H9 (cell line): ENCODE data around the gene MED28. TPM values are rescaled to one million over a fixed set of nuclear protein-coding genes. Genes with fewer than 3 reads are reported as not detected.
A peak's percentile ranks its signal among the peaks of the same experiment; 100 is the strongest.
"Not testable (repeated sequence)": the region's sequence is repeated elsewhere in the genome, so short reads cannot be mapped to it uniquely, and the experiment has no call there.

Experiments used
- DNase-seq: peaks from one replicate; pipeline ENCODE4 v3.0.0-alpha.2; 2017
- H2AFZ ChIP-seq: one replicate; pipeline ENCODE4 v1.6.1; 2013; ENCODE audit warnings: mild to moderate bottlenecking, low read length, control low read depth, moderate library complexity
- H2AK5ac ChIP-seq: 2 replicates; pipeline ENCODE4 v1.6.1; 2013; ENCODE audit warnings: low read length, control low read depth, mixed read lengths; ENCODE audit not compliant: insufficient read length
- H2BK120ac ChIP-seq: one replicate; pipeline ENCODE4 v1.6.1; 2013; ENCODE audit warnings: low read depth, mild to moderate bottlenecking, low read length, control low read depth, inconsistent platforms; ENCODE audit not compliant: poor library complexity, severe bottlenecking
- H2BK12ac ChIP-seq: 2 replicates; pipeline ENCODE4 v1.6.1; 2013; ENCODE audit warnings: low read length, control low read depth, mixed read lengths, low read depth; ENCODE audit not compliant: insufficient read length
- H2BK15ac ChIP-seq: 2 replicates; pipeline ENCODE4 v1.6.1; 2013; ENCODE audit warnings: low read depth, low read length, control low read depth
- H2BK20ac ChIP-seq: one replicate; pipeline ENCODE4 v1.6.1; 2013; ENCODE audit warnings: low read depth, mild to moderate bottlenecking, low read length, control low read depth, inconsistent platforms; ENCODE audit not compliant: poor library complexity, severe bottlenecking
- H2BK5ac ChIP-seq: 2 replicates; pipeline ENCODE4 v1.6.1; 2013; ENCODE audit warnings: low read length, control low read depth, mixed read lengths; ENCODE audit not compliant: insufficient read length
- H3K14ac ChIP-seq: 2 replicates; pipeline ENCODE4 v1.6.1; 2013; ENCODE audit warnings: low read length, control low read depth; ENCODE audit not compliant: insufficient read depth
- H3K18ac ChIP-seq: 2 replicates; pipeline ENCODE4 v1.6.1; 2013; ENCODE audit warnings: low read depth, mild to moderate bottlenecking, mixed read lengths, low read length, control low read depth; ENCODE audit not compliant: insufficient read length
- H3K23ac ChIP-seq: 2 replicates; pipeline ENCODE4 v1.6.1; 2013; ENCODE audit warnings: low read length, control low read depth, mixed read lengths, low read depth; ENCODE audit not compliant: insufficient read length
- H3K23me2 ChIP-seq: 2 replicates; pipeline ENCODE4 v1.6.1; 2013; ENCODE audit warnings: low read depth, mild to moderate bottlenecking, mixed read lengths, low read length, control low read depth; ENCODE audit not compliant: insufficient read length, poor library complexity, severe bottlenecking
- H3K27ac ChIP-seq: 2 replicates; pipeline ENCODE4 v1.5.1; 2013; ENCODE audit warnings: low read length, control low read depth, mixed read lengths, low read depth; ENCODE audit not compliant: insufficient read length
- H3K27me3 ChIP-seq: 2 replicates; pipeline ENCODE4 v1.6.1; 2013; ENCODE audit warnings: low read length, control low read depth, inconsistent platforms; ENCODE audit not compliant: insufficient read depth
- H3K4ac ChIP-seq: 2 replicates; pipeline ENCODE4 v1.6.1; 2013; ENCODE audit warnings: low read depth, mild to moderate bottlenecking, control low read depth, inconsistent platforms, low read length, moderate library complexity
- H3K4me1 ChIP-seq: 2 replicates; pipeline ENCODE4 v1.6.1; 2013; ENCODE audit warnings: low read length, control low read depth, inconsistent platforms; ENCODE audit not compliant: insufficient read depth
- H3K4me2 ChIP-seq: 2 replicates; pipeline ENCODE4 v1.6.1; 2013; ENCODE audit warnings: low read length, control low read depth, mixed read lengths; ENCODE audit not compliant: insufficient read length, insufficient read depth
- H3K56ac ChIP-seq: 2 replicates; pipeline ENCODE4 v1.6.1; 2013; ENCODE audit warnings: low read depth, mild to moderate bottlenecking, mixed read lengths, low read length, control low read depth; ENCODE audit not compliant: insufficient read length
- H3K79me1 ChIP-seq: 2 replicates; pipeline ENCODE4 v1.6.1; 2013; ENCODE audit warnings: low read depth, mild to moderate bottlenecking, moderate library complexity, low read length, control low read depth, inconsistent platforms; ENCODE audit not compliant: insufficient read depth, poor library complexity, severe bottlenecking
- H3K79me2 ChIP-seq: 2 replicates; pipeline ENCODE4 v1.6.1; 2013; ENCODE audit warnings: low read length, control low read depth, inconsistent platforms; ENCODE audit not compliant: insufficient read depth
- H3K9ac ChIP-seq: 2 replicates; pipeline ENCODE4 v1.6.1; 2013; ENCODE audit warnings: low read length, control low read depth, mixed read lengths; ENCODE audit not compliant: insufficient read length; ENCODE audit errors: extremely low read depth
- H3K9me3 ChIP-seq: one replicate; pipeline ENCODE4 v1.6.1; 2013; ENCODE audit warnings: low read depth, low read length, inconsistent platforms; ENCODE audit not compliant: control insufficient read depth
- H3T11ph ChIP-seq: one replicate; pipeline ENCODE4 v1.6.1; 2013; ENCODE audit warnings: mild to moderate bottlenecking, low read length, control low read depth, inconsistent platforms
- H4K20me1 ChIP-seq: one replicate; pipeline ENCODE4 v1.6.1; 2013; ENCODE audit not compliant: control insufficient read depth, insufficient read length, insufficient read depth
- H4K5ac ChIP-seq: 2 replicates; pipeline ENCODE4 v1.6.1; 2013; ENCODE audit warnings: low read depth, mild to moderate bottlenecking, mixed read lengths, low read length, control low read depth; ENCODE audit not compliant: insufficient read length
- H4K8ac ChIP-seq: replicated peaks from 2 replicates; pipeline ENCODE4 v1.6.1; 2013; ENCODE audit warnings: low read length, control low read depth, mixed read lengths, low read depth; ENCODE audit not compliant: insufficient read length
- H4K91ac ChIP-seq: 2 replicates; pipeline ENCODE4 v1.6.1; 2013; ENCODE audit warnings: low read depth, mild to moderate bottlenecking, moderate library complexity, mixed read lengths, low read length, control low read depth; ENCODE audit not compliant: insufficient read length
- H3K27ac Mint-ChIP-seq, 3 experiments: 2 replicates in 2 of 3; 3 replicates in 1 of 3; pipeline ENCODE4 v1.8.0; 2020 to 2021; ENCODE audit warnings: mixed read lengths in 3 of 3, mild to moderate bottlenecking in 1 of 3, moderate library complexity in 1 of 3
- H3K27me3 Mint-ChIP-seq: 2 replicates; pipeline ENCODE4 v1.8.0; 2021; ENCODE audit warnings: low read depth, mild to moderate bottlenecking, moderate library complexity, mixed read lengths
- H3K36me3 Mint-ChIP-seq, 3 experiments: 2 replicates in 2 of 3; 3 replicates in 1 of 3; pipeline ENCODE4 v1.8.0; 2020 to 2021; ENCODE audit warnings: low read depth in 3 of 3, mixed read lengths in 3 of 3; ENCODE audit not compliant: insufficient read depth in 1 of 3
- H3K4me1 Mint-ChIP-seq, 2 experiments: 2 replicates each; pipeline ENCODE4 v1.8.0; 2020; ENCODE audit warnings: mixed read lengths in 2 of 2
- H3K4me3 Mint-ChIP-seq, 2 experiments: 2 replicates in 1 of 2; 3 replicates in 1 of 2; pipeline ENCODE4 v1.8.0; 2020 to 2021; ENCODE audit warnings: mild to moderate bottlenecking in 2 of 2, mixed read lengths in 2 of 2, moderate library complexity in 1 of 2
- H3K9me3 Mint-ChIP-seq, 2 experiments: 2 replicates in 1 of 2; 3 replicates in 1 of 2; pipeline ENCODE4 v1.8.0; 2020; ENCODE audit warnings: mild to moderate bottlenecking in 2 of 2, mixed read lengths in 2 of 2, moderate library complexity in 1 of 2
- WGBS: extraction: QIAGEN DNeasy Blood & Tissue Kit; methylation state at CpG from one replicate; pipeline ENCODE4 v1.1.7; 2013; ENCODE audit warnings: missing lambda C conversion rate, low lambda C conversion rate, mixed read lengths; ENCODE audit not compliant: insufficient read length; ENCODE audit errors: extremely low coverage; 5-methylcytosine and 5-hydroxymethylcytosine counted together
- total RNA-seq: library from RNA; stranded (reverse); gene quantifications from 2 replicates; pipeline ENCODE4 v1.2.1, GENCODE V29; 2021
- TF ChIP-seq, protein P1 (sequence below): fragments of 200-600 bp; sonication (generic); conservative IDR thresholded peaks from 3 replicates; pipeline ENCODE4 v1.8.0; 2021; ENCODE audit warnings: antibody characterized with exemption, mild to moderate bottlenecking

The MED28 gene
- total RNA-seq, 1 experiment from 2014 or later: 90.4 TPM

DNA sequence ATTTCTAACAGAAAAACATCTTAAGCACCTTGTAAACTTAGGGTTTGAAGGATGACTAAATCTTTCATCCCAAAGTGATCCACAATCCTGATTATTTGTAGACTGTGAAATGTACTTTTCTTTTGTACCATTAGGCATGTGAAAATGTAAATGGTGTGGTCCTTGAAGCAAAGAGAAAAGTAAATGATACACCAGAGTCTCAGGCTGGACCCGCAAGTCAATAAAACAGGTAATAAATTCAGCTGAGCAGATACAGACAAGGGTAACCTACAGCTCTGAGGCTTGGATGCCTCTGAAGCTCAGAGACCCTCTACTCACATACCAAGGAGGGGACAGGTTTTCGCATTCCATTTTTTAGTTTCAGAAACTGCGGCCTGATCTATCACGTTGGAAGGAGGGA lies 40.2 kb upstream of the MED28 start:
- DNase-seq: no peak

DNA sequence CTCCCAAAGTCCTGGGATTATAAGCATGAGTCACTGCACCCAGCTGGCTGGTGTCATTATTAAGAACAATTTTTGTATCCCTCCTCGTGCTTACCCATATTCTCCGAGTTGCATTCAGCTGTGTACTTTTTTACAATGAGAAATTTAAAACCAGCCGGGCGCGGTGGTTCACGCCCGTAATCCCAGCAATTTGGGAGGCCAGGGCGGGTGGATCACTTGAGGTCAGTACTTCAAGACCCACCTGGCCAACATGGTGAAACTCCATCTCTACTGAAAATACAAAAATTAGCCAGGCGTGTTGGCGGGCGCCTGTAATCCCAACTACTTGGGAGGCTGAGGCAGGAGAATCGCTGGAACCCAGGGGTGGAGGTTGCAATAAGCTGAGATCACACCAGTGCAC lies 39.3 kb upstream of the MED28 start:
- not testable (repeated sequence) for H3K36me3 Mint-ChIP-seq

More for the DNA sequence above, 40.2 kb upstream of the MED28 start:
- Histone ChIP-seq H4K5ac (no peak overlapping the region), H3K4me2 (no peak overlapping the region), H2BK20ac (no peak overlapping the region), H2AFZ (no peak overlapping the region), H3K79me1 (no peaks in the 10 kb centered on the region), H3K27ac (no peak overlapping the region), H3K4me1 (no peaks in the 10 kb centered on the region; the same call in 1 of the 2 replicates), H3K9ac (no peak overlapping the region), H3K9me3 (no peaks in the 10 kb centered on the region), H3K27me3 (no peaks in the 10 kb centered on the region; the same call in 1 of the 2 replicates), H3K56ac (no peak overlapping the region), H2BK15ac (no peak overlapping the region), H3T11ph (no peak overlapping the region), H2AK5ac (no peak overlapping the region), H2BK120ac (no peak overlapping the region), H3K4ac (no peak overlapping the region), H4K8ac (no peak overlapping the region), H3K18ac (no peak overlapping the region), H3K14ac (no peak overlapping the region), H3K23ac (no peak overlapping the region), H2BK5ac (no peak overlapping the region), H3K79me2 (no peaks in the 10 kb centered on the region), H4K20me1 (no peaks in the 10 kb centered on the region), H2BK12ac (no peak overlapping the region), H4K91ac (no peak overlapping the region), H3K23me2 (peaks cover 9% of the 10 kb centered on the region)
- Mint-ChIP-seq H3K36me3 (peaks cover 0 to 2% (median 0%) of the 10 kb centered on the region in 3 experiments; a peak in 1 of 7 replicates), H3K9me3 (no peaks in the 10 kb centered on the region; a peak in 1 of 5 replicates), H3K27me3 (peaks cover 6% of the 10 kb centered on the region), H3K4me3 (peak overlapping the region in 1 of 2 experiments; percentile 12; a peak in 1 of 5 replicates), H3K4me1 (peaks cover 17 to 21% of the 10 kb centered on the region in 2 experiments), H3K27ac (peak overlapping the region in 1 of 3 experiments; percentile 92; a peak in 2 of 7 replicates)
- WGBS: no CpG with 5 or more reads among the region's 4 CpGs
- TF ChIP-seq, protein P1, sequence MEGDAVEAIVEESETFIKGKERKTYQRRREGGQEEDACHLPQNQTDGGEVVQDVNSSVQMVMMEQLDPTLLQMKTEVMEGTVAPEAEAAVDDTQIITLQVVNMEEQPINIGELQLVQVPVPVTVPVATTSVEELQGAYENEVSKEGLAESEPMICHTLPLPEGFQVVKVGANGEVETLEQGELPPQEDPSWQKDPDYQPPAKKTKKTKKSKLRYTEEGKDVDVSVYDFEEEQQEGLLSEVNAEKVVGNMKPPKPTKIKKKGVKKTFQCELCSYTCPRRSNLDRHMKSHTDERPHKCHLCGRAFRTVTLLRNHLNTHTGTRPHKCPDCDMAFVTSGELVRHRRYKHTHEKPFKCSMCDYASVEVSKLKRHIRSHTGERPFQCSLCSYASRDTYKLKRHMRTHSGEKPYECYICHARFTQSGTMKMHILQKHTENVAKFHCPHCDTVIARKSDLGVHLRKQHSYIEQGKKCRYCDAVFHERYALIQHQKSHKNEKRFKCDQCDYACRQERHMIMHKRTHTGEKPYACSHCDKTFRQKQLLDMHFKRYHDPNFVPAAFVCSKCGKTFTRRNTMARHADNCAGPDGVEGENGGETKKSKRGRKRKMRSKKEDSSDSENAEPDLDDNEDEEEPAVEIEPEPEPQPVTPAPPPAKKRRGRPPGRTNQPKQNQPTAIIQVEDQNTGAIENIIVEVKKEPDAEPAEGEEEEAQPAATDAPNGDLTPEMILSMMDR: no peak

More for the DNA sequence above, 39.3 kb upstream of the MED28 start:
- not testable (repeated sequence) for H3K23me2 ChIP-seq, H2BK20ac ChIP-seq, H3K14ac ChIP-seq, H3K4me3 Mint-ChIP-seq, H2BK12ac ChIP-seq, H3K27ac Mint-ChIP-seq, H3K4ac ChIP-seq, H2BK15ac ChIP-seq, H3K9me3 ChIP-seq, H3K4me2 ChIP-seq, H4K8ac ChIP-seq, H3K79me2 ChIP-seq, H3K18ac ChIP-seq, H3K9ac ChIP-seq, H4K20me1 ChIP-seq, H3K4me1 ChIP-seq, H3K27me3 Mint-ChIP-seq, H4K91ac ChIP-seq, H3K23ac ChIP-seq, H3T11ph ChIP-seq, H2AFZ ChIP-seq, H2AK5ac ChIP-seq, H3K27me3 ChIP-seq, H2BK120ac ChIP-seq, H3K79me1 ChIP-seq, H2BK5ac ChIP-seq, H4K5ac ChIP-seq, H3K9me3 Mint-ChIP-seq, H3K56ac ChIP-seq, DNase-seq, H3K27ac ChIP-seq
- H3K4me1 Mint-ChIP-seq: peaks cover 17% of the 10 kb centered on the region in 2 experiments
- WGBS: no CpG with 5 or more reads among the region's 12 CpGs
